Kidney (tissue), 14 donors: ENCODE measurements around the gene POU4F1. TPM values are rescaled to one million over a fixed set of nuclear protein-coding genes. Genes with fewer than 3 reads are reported as not detected.

ENCODE experiments used
- DNase-seq, 5 donors: peaks; one replicate each; pipeline ENCODE4 v3.0.0-alpha.2; 2013 to 2020
- FAIRE-seq: peaks from 2 replicates; lab custom pipeline; 2012; peaks lifted over from hg19 to GRCh38; lab: Jason Lieb, UNC
- H3K27ac ChIP-seq, 2 donors: one replicate each; pipeline ENCODE4 v1.7.0; 2013; ENCODE audit warnings: low read depth in 2 of 2, low read length in 2 of 2, inconsistent platforms in 1 of 2
- H3K27me3 ChIP-seq: one replicate; pipeline ENCODE4 v1.7.1; 2013; ENCODE audit warnings: low read length, inconsistent platforms; ENCODE audit not compliant: control insufficient read depth, insufficient read depth
- H3K36me3 ChIP-seq, 3 donors: one replicate each; pipeline versions ENCODE4 v1.7.0 to v1.7.1; 2013; ENCODE audit warnings: low read length in 3 of 3, control low read depth in 1 of 3, inconsistent platforms in 1 of 3; ENCODE audit not compliant: insufficient read depth in 3 of 3, control insufficient read depth in 2 of 3
- H3K4me1 ChIP-seq, 3 donors: one replicate each; pipeline versions ENCODE4 v1.7.0 to v1.7.1; 2013; ENCODE audit warnings: low read length in 3 of 3, inconsistent platforms in 1 of 3, low read depth in 1 of 3; ENCODE audit not compliant: control insufficient read depth in 2 of 3, insufficient read depth in 2 of 3
- H3K4me3 ChIP-seq, 3 donors: one replicate each; pipeline versions ENCODE4 v1.7.0 to v1.8.1; 2013; ENCODE audit warnings: low read length in 3 of 3, control low read depth in 1 of 3, inconsistent platforms in 1 of 3
- H3K9ac ChIP-seq, 3 donors: one replicate each; pipeline versions ENCODE4 v1.7.0 to v1.7.1; 2013; ENCODE audit warnings: low read length in 3 of 3, control low read depth in 1 of 3, inconsistent platforms in 1 of 3
- H3K9me3 ChIP-seq, 3 donors: one replicate each; pipeline versions ENCODE4 v1.7.0 to v1.7.1; 2013; ENCODE audit warnings: low read length in 3 of 3, control low read depth in 1 of 3, inconsistent platforms in 1 of 3; ENCODE audit not compliant: control insufficient read depth in 2 of 3, insufficient read depth in 1 of 3
- intact Hi-C: fragments of 100-400 bp; cut with DNase I; formaldehyde crosslinking; loops from one replicate; pipeline ENCODE4 v1.11.1; 2022
- polyA plus RNA-seq: library from polyadenylated mRNA; stranded (reverse); fragments of 350-450 nt; fragmentation: Illumina TruSeq; extraction: RNeasy Lipid Tissue Mini Kit (QIAGEN cat#74804); gene quantifications from one replicate; pipeline ENCODE4 v1.2.3, GENCODE V29; 2014; ENCODE audit warnings: low read depth, low replicate concordance; ENCODE audit not compliant: insufficient read depth
- total RNA-seq: library from RNA; stranded (reverse); fragmentation: NEBNext Ultra II Directional; extraction: Animal tissue kit (Norgen Biotek cat#: 25700); gene quantifications from one replicate; pipeline ENCODE4 v1.2.1, GENCODE V29; 2021
- TF ChIP-seq, protein P1 (sequence below): IDR thresholded peaks from 3 replicates; pipeline ENCODE4 v1.5.1; 2012; ENCODE audit warnings: mild to moderate bottlenecking, moderate library complexity, borderline replicate concordance; ENCODE audit not compliant: insufficient read depth; ENCODE audit errors: extremely low read depth
- donor health status: control.
- donor health status: control.
- donor health status: control.
- donor health status: control.
- donor health status: control.
- donor health status: DM: yes; HTN: yes; CAD: no.
- donor health status: Normal renal cell carcinoma (clear cell type).

The POU4F1 gene
- total and polyA plus RNA-seq, 2 donors from 2014 or later, result not detected

- no peak overlapping the region for H3K4me3 ChIP-seq
- no peak overlapping the region for H3K9ac ChIP-seq
- no peak for DNase-seq
- intact Hi-C loops, result no loop called here
- H3K9me3 ChIP-seq, result no peaks in the 10 kb centered on the region
- no peaks in the 10 kb centered on the region for H3K36me3 ChIP-seq
- TF ChIP-seq, protein P1, sequence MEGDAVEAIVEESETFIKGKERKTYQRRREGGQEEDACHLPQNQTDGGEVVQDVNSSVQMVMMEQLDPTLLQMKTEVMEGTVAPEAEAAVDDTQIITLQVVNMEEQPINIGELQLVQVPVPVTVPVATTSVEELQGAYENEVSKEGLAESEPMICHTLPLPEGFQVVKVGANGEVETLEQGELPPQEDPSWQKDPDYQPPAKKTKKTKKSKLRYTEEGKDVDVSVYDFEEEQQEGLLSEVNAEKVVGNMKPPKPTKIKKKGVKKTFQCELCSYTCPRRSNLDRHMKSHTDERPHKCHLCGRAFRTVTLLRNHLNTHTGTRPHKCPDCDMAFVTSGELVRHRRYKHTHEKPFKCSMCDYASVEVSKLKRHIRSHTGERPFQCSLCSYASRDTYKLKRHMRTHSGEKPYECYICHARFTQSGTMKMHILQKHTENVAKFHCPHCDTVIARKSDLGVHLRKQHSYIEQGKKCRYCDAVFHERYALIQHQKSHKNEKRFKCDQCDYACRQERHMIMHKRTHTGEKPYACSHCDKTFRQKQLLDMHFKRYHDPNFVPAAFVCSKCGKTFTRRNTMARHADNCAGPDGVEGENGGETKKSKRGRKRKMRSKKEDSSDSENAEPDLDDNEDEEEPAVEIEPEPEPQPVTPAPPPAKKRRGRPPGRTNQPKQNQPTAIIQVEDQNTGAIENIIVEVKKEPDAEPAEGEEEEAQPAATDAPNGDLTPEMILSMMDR, result no peak
- H3K27ac ChIP-seq, result no peak overlapping the region
- peaks cover 78% of the 10 kb centered on the region for H3K27me3 ChIP-seq
- FAIRE-seq, result no peak
- peaks cover 0 to 14% (median 0%) of the 10 kb centered on the region in 3 donors for H3K4me1 ChIP-seq
Measured at GRCh38 chr13:78599645-78600279, 3.6 kb downstream of the POU4F1 start.

DNA sequence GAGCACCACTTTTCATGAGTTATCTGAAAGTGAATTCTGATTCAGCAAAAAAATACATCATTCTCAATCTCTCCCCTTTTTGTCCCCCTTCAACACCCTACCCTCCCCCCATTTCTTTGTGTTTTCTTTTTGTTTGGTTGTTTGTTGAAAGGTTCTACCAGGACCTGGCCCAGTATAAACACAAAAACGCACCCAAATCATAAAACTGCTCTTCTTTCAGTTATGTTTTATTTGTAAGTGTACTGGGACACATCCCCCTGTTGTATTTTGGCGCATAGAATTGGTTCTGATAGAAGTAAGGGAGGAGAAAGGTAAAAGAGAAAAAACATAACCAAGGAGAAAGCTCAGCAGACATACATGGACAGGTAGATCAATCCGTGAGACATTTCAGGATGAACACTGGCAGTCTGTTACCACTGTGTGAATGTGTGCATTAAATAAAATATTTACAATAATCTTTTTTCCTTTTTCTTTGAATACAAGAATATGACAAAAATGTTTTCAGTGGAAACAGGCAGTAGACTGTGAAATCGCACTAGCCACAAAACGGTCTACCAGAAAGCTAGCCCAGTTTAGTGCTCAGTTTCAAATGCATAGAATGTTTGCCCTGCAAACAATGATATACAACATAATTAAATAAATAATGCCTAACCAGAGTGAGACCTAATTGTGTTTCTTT lies 4.2 kb downstream of the POU4F1 start:
- Histone ChIP-seq H3K27me3 (peaks cover 77% of the 10 kb centered on the region), H3K27ac (no peak overlapping the region), H3K9ac (no peak overlapping the region), H3K36me3 (no peaks in the 10 kb centered on the region), H3K4me1 (peaks cover 0 to 14% (median 0%) of the 10 kb centered on the region in 3 donors), H3K4me3 (no peak overlapping the region), H3K9me3 (no peaks in the 10 kb centered on the region)
- intact Hi-C loops, result no loop called here
- DNase-seq (no peak), FAIRE-seq (no peak)
- TF ChIP-seq, protein P1, result no peak

- Histone ChIP-seq H3K27ac (no peak overlapping the region), H3K4me1 (peaks cover 0 to 9% (median 0%) of the 10 kb centered on the region in 3 donors), H3K9me3 (no peaks in the 10 kb centered on the region), H3K9ac (no peak overlapping the region), H3K36me3 (no peaks in the 10 kb centered on the region), H3K4me3 (no peak overlapping the region), H3K27me3 (peaks cover 78% of the 10 kb centered on the region)
- intact Hi-C loops, result no loop called here
- DNase-seq, result no peak
- TF ChIP-seq, protein P1, result no peak
- no peak for FAIRE-seq
Measured at GRCh38 chr13:78598116-78598781, 5.1 kb downstream of the POU4F1 start.
